Fibroblast of the aortic adventitia (primary cell): ENCODE measurements around the gene KLHL2. TPM values are rescaled to one million over a fixed set of nuclear protein-coding genes. Genes with fewer than 3 reads are reported as not detected.

Experiments used
- DNase-seq: peaks from one replicate; pipeline ENCODE4 v3.0.0-alpha.2; 2010; ENCODE audit warnings: low read depth
- H3K4me3 ChIP-seq: 2 replicates; pipeline ENCODE4 v1.5.1; 2011; ENCODE audit warnings: low read depth, mild to moderate bottlenecking, control low read depth, low read length, moderate library complexity
- total RNA-seq: library from RNA; depleted of rRNA; stranded (reverse); fragments of >200 nt; gene quantifications from 2 replicates; pipeline ENCODE4 v1.2.3, GENCODE V29; 2012; ENCODE audit warnings: low replicate concordance
- TF ChIP-seq, protein P1 (sequence below): IDR thresholded peaks from 2 replicates; pipeline ENCODE4 v1.5.1; 2011; ENCODE audit warnings: mild to moderate bottlenecking, low read length, control low read depth, inconsistent platforms; ENCODE audit not compliant: insufficient read depth

The KLHL2 gene
- total RNA-seq, 1 donor = 14.8 TPM

- no peak overlapping the region for H3K4me3 ChIP-seq
- TF ChIP-seq, protein P1, sequence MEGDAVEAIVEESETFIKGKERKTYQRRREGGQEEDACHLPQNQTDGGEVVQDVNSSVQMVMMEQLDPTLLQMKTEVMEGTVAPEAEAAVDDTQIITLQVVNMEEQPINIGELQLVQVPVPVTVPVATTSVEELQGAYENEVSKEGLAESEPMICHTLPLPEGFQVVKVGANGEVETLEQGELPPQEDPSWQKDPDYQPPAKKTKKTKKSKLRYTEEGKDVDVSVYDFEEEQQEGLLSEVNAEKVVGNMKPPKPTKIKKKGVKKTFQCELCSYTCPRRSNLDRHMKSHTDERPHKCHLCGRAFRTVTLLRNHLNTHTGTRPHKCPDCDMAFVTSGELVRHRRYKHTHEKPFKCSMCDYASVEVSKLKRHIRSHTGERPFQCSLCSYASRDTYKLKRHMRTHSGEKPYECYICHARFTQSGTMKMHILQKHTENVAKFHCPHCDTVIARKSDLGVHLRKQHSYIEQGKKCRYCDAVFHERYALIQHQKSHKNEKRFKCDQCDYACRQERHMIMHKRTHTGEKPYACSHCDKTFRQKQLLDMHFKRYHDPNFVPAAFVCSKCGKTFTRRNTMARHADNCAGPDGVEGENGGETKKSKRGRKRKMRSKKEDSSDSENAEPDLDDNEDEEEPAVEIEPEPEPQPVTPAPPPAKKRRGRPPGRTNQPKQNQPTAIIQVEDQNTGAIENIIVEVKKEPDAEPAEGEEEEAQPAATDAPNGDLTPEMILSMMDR = no peak
- no peak for DNase-seq
These were observed 102.1 kb downstream of the KLHL2 start for GRCh38 chr4:165309456-165309855.

GRCh38 chr4:165312506-165312905 is 105.1 kb downstream of the KLHL2 start:
- no peak overlapping the region for H3K4me3 ChIP-seq
- TF ChIP-seq, protein P1 = no peak
- peak; percentile 62 for DNase-seq

DNA sequence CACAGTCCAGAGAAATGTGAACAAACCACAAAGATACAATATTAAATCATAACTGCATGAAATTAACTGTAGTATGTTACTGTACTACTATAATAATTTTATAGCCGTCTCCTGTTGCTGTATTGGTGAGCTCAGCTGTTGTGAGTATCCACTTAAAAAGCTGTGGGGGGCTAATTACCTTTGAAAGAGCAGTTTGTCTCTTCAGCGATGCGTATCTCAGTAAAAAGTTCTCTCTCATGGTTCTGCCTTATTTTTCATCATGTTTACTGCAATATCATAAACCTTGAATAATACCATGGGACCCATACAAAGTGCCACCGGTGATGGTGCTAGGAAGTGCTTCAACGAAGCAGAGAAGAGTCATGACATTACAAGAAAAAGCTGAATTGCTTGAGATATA is 111.7 kb downstream of the KLHL2 start:
- no peak for DNase-seq
- TF ChIP-seq, protein P1 = no peak
- no peak overlapping the region for H3K4me3 ChIP-seq

DNA sequence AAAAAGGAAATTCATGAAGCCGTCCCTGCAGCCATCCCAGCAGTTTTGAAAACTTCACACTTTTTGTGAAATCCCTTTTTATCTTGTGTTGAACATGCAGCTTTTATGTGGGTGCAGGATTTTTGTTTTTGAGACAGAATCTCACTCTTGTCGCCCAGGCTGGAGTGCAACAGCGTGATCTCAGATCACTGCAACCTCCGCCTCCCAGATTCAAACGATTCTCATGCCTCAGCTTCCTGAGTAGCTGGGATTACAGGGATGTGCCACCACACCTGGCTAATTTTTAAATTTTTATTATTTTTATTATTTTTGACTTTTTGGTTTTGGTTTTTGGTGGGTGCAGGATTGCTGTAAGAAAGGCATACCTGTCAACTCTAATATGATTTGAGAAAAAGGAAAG is 112.1 kb downstream of the KLHL2 start:
- no peak for DNase-seq
- no peak overlapping the region for H3K4me3 ChIP-seq
- TF ChIP-seq, protein P1 = no peak

GRCh38 chr4:165324236-165324917 is 117.0 kb downstream of the KLHL2 start:
- TF ChIP-seq, protein P1 = no peak
- no peak for DNase-seq
- H3K4me3 ChIP-seq = no peak overlapping the region

- DNase-seq = no peak
- H3K4me3 ChIP-seq = no peak overlapping the region
- TF ChIP-seq, protein P1 = no peak
These were observed 117.5 kb downstream of the KLHL2 start for GRCh38 chr4:165324918-165325304.
